ENCODE results near the gene WIZ.
"Not testable (repeated sequence)": the region's sequence is repeated elsewhere in the genome, so short reads cannot be mapped to it uniquely, and the experiment has no call there.

Gene WIZ

GRCh38 chr19:15428956-15429824 lies 20.6 kb downstream of the WIZ start:
- no peak for DNase-seq (ENCODE audit: low read depth)

DNA sequence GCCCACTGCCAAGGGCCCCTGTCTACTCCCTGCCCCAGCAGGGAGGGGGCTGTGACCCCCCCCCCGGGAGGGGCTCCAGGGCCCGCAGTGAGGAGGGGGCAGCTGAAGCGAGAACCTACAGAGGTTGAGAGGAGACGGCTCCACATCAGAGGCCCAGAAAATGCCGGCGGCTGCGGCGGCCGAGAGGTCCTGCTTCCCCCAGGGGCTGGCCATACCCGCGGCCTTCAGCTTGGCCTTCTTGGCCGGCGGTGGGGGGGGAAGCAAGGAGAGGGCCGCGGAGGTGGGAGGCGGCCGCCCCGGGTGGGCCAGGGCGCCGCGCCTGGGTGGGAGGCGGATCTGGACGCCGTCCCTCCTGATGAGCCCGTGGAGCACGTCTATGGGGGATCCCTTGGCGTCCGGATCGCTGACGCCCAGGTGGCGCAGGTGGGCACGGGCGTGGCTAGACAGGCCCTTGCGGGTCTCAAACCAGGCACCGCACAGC lies 21.7 kb downstream of the WIZ start:
- no peak for DNase-seq (ENCODE audit: low read depth)

- DNase-seq (ENCODE audit: low read depth) = no peak
Measured at GRCh38 chr19:15427350-15427700, 22.4 kb downstream of the WIZ start.

- DNase-seq (ENCODE audit: low read depth) = no peak
Measured at GRCh38 chr19:15426485-15427349, 23.0 kb downstream of the WIZ start.

DNA sequence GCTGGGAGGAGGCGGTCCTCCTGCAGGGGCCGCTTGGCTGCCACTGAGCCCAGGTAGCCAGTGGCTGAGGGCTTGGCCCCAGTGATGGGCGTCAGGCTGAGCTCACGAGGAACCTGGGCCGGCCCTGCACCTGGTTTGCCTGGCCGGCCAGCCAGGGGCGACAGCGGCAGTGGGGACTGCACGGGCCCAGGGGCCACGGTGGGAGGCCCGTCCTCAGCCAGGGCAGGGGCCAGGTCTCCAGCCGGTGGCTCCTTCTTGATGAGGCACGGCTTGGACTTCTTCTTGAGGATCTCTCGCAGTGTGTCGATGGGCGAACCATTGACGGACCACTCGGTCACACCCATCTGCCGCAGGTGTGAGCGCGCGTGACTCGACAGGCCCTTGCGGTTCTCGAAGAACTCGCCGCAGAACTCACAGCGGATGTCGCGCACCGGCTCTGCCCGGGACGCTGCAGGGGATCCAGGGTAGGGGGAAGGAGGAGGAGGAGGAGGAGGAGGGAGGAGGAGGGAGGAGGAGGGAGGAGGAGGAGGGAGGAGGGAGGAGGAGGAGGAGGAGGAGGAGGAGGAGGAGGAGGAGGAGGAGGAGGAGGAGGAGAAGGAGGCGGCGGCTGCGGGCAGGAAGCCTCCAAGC lies 24.3 kb downstream of the WIZ start:
- DNase-seq (ENCODE audit: low read depth) = no peak

DNA sequence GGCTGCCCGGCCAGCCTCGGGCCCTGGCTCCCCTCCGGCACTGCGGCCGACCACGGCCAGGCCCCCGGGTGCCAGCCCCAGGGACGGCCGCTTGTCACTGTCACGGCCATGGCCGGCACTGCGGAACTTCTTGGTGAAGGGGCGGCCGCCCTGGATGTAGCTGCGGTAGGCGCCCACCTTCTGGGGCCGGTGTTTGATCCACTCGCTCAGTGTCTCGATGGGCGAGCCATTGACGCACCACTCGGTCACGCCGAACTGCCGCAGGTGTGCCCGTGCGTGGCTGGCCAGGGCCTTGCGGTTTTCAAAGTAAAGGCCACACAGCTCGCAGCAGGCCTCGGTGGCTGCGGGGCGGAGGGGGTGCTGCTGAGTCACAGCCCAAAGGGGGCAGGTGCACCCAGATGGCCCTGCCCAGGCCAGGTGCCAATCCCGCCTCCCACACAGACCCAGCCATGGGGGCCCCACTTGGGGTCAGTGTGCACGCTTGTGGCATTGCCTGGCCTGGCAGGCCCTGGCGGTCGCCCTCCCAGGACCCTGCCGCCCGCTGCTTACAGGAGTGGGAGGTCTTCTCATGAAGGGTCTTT lies 25.0 kb downstream of the WIZ start:
- no peak for DNase-seq (ENCODE audit: low read depth)

- no peak for DNase-seq (ENCODE audit: low read depth)
Measured at GRCh38 chr19:15424121-15424520, 25.6 kb downstream of the WIZ start.

DNA sequence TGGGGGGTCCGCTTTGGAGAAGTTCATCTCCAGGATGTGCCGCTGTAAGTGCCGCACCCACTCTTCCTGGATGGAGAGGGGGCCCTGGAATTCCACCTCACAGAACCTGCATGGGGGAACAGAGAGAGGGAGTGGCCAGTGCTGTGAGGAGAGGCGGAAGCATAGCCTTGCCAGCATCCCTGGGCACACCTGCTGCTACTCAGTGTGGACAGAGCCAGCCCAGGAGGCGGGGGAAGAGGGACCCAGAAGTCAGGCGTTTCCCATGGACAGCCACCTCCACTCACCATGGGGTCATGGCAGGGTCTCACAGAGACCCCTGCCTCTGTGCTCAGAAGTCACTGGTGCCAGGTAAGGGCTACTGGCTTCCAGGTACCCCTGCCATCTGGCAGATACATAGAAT lies 26.6 kb downstream of the WIZ start:
- DNase-seq (ENCODE audit: low read depth) = no peak

DNA sequence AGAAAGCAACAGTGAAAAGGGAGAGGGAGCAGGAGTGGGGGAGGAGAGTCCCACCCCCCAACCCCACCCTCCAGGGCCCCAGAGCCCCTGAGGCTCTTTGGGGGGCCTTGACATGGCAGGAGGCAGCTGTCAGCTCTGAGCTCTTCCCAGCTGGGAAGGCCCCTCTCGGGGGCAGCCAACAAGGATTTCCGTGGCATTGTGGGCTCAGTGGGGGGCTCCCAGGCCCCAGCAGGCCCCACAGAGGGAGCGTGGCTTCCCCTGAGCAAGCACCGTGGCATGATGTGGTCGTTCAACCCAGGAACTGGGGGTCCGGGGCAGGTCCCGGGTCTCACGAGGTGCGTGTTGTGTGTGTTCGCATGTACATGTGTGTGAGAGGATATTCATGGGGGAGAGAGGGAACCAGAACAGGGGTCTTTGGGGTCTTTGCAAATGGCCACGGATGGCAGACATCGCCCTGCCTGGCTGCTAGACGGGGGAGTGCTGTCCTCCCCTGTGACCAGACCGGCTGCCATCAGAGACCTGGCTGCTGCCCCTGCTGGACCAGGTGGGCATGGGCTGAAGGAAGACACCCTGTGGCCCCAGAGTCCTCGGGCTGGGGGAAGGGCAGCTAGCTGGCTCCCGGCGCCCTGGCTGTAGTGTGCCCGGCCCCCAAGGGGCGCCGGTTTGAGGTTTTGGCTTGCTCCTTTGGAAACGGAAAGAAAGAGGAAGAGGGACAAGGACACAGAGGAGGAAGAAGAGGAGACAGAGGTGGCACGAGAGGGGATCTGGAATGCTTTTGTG lies 27.3 kb downstream of the WIZ start:
- DNase-seq (ENCODE audit: low read depth) = no peak

- DNase-seq (ENCODE audit: low read depth) = no peak
Measured at GRCh38 chr19:15421721-15422260, 28.0 kb downstream of the WIZ start.

DNA sequence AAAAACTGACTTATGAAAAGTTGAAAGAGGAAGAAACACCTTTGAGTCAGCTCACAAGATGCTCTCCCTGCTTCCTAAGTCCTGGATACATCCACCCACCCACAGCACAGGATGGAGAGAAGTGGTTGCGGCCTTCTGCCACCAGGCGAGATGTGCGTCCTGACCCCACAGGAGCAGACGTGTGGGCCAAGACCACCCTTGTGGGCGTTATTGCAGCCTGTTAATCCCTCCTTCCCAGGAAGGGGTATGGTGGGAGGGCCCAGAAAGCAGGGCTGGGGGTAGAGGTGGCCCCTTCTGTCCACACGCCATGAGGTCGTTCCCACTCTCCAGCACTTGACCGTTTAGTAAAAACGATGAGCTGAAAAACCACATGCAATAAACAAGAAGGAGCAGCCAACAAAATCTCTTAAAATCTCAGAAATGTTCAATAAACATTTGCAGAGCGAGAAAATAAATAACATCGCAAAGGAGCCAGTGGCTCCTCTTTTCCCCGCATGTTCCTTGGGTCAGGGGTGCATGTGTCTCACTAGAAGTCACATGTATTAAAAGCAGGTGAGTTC lies 28.5 kb downstream of the WIZ start:
- DNase-seq (ENCODE audit: low read depth) = no peak

DNA sequence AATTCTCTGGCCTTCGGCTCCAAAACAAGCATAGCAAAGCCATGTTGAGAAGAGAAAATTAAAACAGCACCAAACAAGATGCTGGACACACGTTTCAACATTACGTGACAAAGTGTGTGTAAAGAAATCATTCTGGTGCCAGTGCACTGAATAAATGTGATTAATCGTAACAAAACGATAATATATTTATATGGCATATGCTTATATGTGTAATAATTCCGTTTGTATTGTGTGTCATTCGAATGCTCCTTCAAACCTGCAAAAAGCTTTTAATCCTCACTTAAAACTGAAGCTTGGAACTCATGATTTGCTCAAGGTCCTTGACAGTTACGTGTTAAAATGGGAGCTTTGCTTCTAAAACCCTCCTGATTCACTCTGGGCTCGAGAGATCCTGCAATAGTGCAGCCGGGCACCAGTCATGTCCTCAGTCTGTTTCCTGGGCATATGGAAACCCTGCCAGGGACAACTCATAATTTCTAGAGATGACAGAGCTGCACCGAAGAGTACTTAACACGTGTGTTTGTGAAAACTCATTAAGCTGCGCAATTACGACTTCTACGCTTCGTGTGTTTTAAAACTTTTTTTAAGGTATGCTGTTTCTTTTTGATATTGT lies 30.2 kb downstream of the WIZ start:
- DNase-seq (ENCODE audit: low read depth) = no peak

DNA sequence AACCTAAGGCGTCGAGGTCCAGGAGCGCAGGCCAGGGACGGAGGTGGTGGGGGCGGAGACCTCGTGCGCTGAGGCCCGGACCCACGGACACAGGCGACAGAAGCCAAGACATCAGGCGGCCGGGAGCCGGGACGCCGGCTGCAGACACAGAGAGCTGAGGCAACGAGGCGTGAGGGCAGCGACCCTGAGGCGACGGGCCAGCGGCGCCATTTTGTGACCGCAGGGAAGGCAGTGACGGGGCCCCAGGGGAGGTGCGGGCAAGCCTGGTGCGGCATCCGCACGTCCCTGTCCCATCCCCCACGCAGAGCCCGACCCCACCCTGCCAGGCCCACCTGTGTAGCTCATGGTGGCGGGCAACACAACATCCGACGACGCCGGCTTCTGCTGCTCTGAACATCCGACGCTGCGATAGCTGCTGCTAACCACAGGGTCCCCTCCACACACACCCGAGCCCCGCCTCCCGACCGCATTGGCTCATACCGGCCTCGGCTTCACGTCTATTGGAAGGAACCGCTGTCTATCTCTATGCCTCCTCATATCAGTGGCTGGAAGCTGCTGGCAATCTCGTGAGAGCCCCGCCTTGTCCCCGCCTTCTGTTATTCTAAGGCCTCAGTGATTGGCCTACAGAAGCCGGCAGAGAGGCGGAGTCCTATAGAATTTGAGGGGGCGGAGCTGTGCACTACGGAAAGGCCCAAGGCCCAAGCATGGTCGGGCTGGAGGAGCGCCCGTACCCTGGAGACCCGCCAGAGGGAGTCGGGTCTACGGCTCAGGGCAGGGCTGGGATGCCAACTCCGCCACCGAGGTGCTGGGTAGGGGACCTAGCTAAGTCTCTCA lies 31.0 kb downstream of the WIZ start, which contains the start of gene AKAP8L:
Gene AKAP8L, minus strand, starts transcription at position 410 of the 834 bp plus-strand sequence. Its CDS starts 65 bp downstream, at position 345.
- DNase-seq (ENCODE audit: low read depth) = peak; percentile 99

GRCh38 chr19:15418231-15418578 lies 31.6 kb downstream of the WIZ start:
- DNase-seq (ENCODE audit: low read depth) = no peak

DNA sequence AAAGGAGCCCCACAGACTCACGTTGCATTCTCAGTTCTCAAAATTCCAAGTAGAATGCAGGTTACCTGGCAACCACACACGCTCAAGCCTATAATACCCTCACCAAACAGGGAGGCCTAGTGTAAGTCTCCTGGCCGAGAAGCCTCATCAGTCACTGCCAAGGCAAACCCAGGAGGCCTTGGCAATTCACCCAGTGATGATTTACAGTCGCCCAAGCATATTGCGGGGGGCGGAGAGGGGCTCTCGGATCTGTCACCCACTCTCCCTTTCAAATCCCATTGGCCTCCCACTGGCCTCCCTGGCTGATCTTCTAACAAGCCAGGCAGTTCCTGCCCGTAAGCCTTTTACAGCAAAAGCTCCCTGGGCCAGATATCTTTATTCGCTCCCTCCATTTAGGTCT lies 32.1 kb downstream of the WIZ start:
- no peak for DNase-seq (ENCODE audit: low read depth)

DNA sequence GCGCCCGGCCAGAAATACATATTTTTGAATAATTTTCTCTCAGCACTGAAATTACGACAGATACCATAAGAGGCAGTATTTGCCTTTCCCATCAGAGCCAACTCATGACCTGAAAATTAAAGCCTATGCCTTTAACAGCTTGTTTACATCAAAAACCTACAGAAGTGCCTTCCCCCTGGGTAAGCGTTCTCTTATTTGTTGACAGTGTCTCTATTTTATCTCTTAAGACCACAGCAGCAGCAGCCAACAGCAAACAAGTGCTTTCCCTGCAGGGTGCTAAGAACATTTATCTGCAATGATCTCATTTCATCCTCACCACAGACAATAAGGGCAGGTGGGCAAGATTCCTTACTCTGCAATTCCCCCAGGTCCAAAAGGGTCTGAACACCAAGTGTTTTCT lies 36.9 kb downstream of the WIZ start:
- DNase-seq (ENCODE audit: low read depth) = no peak

- DNase-seq (ENCODE audit: low read depth) = not testable (repeated sequence)
Measured at GRCh38 chr19:15411351-15411750, 38.4 kb downstream of the WIZ start.

DNA sequence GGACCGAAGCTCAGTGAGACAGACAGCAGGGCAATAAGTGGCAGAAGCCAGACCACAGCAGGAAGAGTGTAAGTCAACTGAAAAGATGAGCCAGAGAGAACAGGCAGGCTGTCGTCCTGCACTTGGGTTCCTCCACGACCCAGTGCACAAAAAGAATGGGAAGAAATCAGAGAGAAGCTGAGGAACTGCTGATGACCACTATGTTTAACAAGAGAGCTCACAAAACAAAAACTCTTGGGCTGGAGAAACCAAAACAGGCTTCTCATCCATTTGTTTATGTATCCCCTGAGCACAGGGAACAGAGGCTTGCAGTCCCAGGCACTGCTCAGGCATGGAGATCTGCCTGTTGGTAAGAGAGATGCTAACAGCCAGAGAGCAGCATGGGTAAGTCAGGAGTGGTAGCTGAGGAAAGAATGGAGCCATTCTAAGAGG lies 45.0 kb downstream of the WIZ start:
- no peak for DNase-seq (ENCODE audit: low read depth)

DNA sequence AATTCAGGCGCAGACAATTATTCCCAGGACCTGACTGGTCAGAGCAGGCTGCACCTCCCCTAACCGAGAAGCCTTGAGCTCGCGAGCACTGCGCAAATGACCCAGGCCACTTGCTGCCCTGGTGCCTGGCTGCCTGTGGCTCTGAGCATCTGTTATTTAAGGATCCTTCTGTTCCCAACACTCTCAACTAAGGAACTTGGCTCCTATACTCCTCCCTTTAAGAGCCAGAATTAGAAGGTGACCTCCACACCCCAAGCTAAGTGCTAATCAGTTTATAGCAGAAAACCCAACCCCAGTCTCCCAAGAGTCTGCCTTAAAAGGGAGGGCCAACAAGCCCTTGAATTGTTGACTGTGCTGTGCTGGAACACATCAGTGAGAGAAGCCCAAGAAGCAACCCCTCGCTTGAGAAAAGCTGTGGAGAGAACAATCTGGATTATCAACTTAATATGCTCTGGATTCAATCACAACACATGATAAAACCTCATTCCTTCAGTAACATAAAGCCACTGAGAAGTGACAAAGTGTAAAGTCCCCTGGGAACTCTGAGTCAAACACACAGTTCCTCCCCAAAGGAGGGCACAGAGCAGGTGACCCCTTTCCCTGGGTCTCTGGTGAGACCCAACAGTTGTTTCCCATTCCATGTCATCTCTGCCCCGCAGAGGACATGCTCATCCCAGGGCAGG lies 45.5 kb downstream of the WIZ start:
- DNase-seq (ENCODE audit: low read depth) = no peak
